ENCODE data around the gene ZNF664. TPM values are rescaled to one million over a fixed set of nuclear protein-coding genes. Genes with fewer than 3 reads are reported as not detected.

ZNF664 gene
- polyA plus RNA-seq, 1 donor from 2014 or later = 146 TPM

DNA sequence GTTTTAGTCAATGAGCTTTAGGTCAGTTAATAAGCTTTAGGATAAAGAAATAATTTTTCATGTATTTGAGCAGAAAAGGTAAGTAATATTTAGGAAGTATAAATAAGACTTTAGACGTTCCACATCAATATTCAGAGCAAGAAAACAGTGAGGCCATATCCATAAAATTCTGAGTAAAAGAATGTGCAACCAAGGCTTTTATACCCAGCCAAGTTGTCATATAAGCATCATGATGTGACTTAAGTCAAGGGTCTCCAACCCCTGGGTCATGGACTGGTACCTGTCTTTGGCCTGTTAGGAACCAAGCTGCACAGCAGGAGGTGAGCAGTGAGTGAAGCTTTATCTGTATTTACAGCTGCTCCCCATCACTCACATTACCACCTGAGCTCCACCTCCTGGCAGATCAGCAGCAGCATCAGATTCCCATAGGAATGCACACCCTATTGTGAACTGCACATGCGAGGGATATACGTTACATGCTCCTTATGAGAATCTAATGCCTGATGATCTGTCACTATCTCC, 74.1 kb downstream of the ZNF664 start:
- Histone ChIP-seq H3K36me3 (ENCODE audit: insufficient read depth, low read length) (no peaks in the 10 kb centered on the region), H3K4me3 (ENCODE audit: low read length) (no peak overlapping the region), H4K20me1 (ENCODE audit: insufficient read depth) (no peaks in the 10 kb centered on the region), H3K79me2 (replicated peaks; ENCODE audit: insufficient read depth, low read length) (no peaks in the 10 kb centered on the region), H3K27ac (ENCODE audit: low read length) (no peak overlapping the region), H3K9me3 (ENCODE audit: low read length) (no peaks in the 10 kb centered on the region), H3K27me3 (ENCODE audit: insufficient read depth, low read depth, low read length) (no peaks in the 10 kb centered on the region), H3K9me2 (ENCODE audit: insufficient read depth, low read length) (no peaks in the 10 kb centered on the region), H3F3A (ENCODE audit: insufficient read depth, low read length, poor library complexity, severe bottlenecking) (no peaks in the 10 kb centered on the region), H2AFZ (ENCODE audit: low read depth, low read length) (no peak overlapping the region), H3K4me2 (ENCODE audit: low read length) (no peak overlapping the region), H3K9ac (ENCODE audit: low read length) (no peak overlapping the region)
- TF ChIP-seq EP300 (conservative IDR thresholded peaks at IDR 0.05; ENCODE audit: poor library complexity, severe bottlenecking) (no peak), TAF1 (IDR thresholded peaks at IDR 0.05; ENCODE audit: low read depth) (no peak), POLR2AphosphoS5 (IDR thresholded peaks at IDR 0.05) (no peak), MXI1 (conservative IDR thresholded peaks at IDR 0.05; ENCODE audit: poor library complexity, severe bottlenecking) (no peak), EZH2 (IDR thresholded peaks at IDR 0.05; ENCODE audit: borderline replicate concordance, insufficient read depth, low read length, poor library complexity, severe bottlenecking) (no peak), SMC3 (conservative IDR thresholded peaks at IDR 0.05; ENCODE audit: poor library complexity) (no peak), RAD21 (conservative IDR thresholded peaks at IDR 0.05) (no peak)
- TF ChIP-seq, protein P1, sequence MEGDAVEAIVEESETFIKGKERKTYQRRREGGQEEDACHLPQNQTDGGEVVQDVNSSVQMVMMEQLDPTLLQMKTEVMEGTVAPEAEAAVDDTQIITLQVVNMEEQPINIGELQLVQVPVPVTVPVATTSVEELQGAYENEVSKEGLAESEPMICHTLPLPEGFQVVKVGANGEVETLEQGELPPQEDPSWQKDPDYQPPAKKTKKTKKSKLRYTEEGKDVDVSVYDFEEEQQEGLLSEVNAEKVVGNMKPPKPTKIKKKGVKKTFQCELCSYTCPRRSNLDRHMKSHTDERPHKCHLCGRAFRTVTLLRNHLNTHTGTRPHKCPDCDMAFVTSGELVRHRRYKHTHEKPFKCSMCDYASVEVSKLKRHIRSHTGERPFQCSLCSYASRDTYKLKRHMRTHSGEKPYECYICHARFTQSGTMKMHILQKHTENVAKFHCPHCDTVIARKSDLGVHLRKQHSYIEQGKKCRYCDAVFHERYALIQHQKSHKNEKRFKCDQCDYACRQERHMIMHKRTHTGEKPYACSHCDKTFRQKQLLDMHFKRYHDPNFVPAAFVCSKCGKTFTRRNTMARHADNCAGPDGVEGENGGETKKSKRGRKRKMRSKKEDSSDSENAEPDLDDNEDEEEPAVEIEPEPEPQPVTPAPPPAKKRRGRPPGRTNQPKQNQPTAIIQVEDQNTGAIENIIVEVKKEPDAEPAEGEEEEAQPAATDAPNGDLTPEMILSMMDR (IDR thresholded peaks at IDR 0.05; ENCODE audit: poor library complexity, severe bottlenecking) = no peak
- TF ChIP-seq, protein P2, sequence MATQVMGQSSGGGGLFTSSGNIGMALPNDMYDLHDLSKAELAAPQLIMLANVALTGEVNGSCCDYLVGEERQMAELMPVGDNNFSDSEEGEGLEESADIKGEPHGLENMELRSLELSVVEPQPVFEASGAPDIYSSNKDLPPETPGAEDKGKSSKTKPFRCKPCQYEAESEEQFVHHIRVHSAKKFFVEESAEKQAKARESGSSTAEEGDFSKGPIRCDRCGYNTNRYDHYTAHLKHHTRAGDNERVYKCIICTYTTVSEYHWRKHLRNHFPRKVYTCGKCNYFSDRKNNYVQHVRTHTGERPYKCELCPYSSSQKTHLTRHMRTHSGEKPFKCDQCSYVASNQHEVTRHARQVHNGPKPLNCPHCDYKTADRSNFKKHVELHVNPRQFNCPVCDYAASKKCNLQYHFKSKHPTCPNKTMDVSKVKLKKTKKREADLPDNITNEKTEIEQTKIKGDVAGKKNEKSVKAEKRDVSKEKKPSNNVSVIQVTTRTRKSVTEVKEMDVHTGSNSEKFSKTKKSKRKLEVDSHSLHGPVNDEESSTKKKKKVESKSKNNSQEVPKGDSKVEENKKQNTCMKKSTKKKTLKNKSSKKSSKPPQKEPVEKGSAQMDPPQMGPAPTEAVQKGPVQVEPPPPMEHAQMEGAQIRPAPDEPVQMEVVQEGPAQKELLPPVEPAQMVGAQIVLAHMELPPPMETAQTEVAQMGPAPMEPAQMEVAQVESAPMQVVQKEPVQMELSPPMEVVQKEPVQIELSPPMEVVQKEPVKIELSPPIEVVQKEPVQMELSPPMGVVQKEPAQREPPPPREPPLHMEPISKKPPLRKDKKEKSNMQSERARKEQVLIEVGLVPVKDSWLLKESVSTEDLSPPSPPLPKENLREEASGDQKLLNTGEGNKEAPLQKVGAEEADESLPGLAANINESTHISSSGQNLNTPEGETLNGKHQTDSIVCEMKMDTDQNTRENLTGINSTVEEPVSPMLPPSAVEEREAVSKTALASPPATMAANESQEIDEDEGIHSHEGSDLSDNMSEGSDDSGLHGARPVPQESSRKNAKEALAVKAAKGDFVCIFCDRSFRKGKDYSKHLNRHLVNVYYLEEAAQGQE (IDR thresholded peaks at IDR 0.05; ENCODE audit: borderline replicate concordance) = no peak

DNA sequence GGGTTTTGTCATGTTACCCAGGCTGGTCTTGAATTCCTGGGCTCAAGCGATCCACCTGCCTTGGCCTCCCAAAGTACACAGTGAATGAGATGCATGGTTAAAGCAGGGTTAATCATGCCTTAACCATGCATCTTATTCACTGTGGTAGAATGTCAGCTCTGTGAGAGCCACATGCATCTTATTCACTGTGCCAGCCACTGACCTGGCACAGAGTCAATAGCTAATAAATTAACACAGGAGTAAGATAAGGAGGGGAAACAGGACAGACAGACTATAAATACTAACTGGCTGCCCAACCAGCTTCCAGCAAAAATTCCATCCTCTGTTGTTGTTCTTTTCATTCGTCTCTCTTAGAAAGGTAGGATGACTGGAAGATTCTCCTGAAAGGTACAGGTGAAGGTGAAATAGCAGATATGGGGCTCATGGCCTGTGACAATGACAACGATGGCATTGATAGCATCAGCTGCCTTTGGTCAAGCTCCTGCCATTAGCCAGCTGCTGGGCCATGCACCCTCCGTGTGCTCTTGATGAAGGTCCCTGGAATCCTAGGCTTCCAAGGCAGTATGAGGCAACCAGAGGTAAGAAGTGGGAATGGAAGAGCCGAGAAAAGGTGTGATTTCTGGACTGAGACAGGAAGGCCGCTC, 76.6 kb downstream of the ZNF664 start:
- Histone ChIP-seq H3K4me2 (ENCODE audit: low read length) (no peak overlapping the region), H2AFZ (ENCODE audit: low read depth, low read length) (no peak overlapping the region), H4K20me1 (ENCODE audit: insufficient read depth) (no peaks in the 10 kb centered on the region), H3K36me3 (ENCODE audit: insufficient read depth, low read length) (no peaks in the 10 kb centered on the region), H3K4me3 (ENCODE audit: low read length) (no peak overlapping the region), H3K27me3 (ENCODE audit: insufficient read depth, low read depth, low read length) (no peaks in the 10 kb centered on the region), H3K9ac (ENCODE audit: low read length) (no peak overlapping the region), H3K79me2 (replicated peaks; ENCODE audit: insufficient read depth, low read length) (no peaks in the 10 kb centered on the region), H3K9me3 (ENCODE audit: low read length) (no peaks in the 10 kb centered on the region), H3F3A (ENCODE audit: insufficient read depth, low read length, poor library complexity, severe bottlenecking) (no peaks in the 10 kb centered on the region), H3K27ac (ENCODE audit: low read length) (no peak overlapping the region), H3K9me2 (ENCODE audit: insufficient read depth, low read length) (no peaks in the 10 kb centered on the region)
- TF ChIP-seq, protein P1 (IDR thresholded peaks at IDR 0.05; ENCODE audit: poor library complexity, severe bottlenecking) = no peak
- TF ChIP-seq TAF1 (IDR thresholded peaks at IDR 0.05; ENCODE audit: low read depth) (no peak), EZH2 (IDR thresholded peaks at IDR 0.05; ENCODE audit: borderline replicate concordance, insufficient read depth, low read length, poor library complexity, severe bottlenecking) (no peak), MXI1 (conservative IDR thresholded peaks at IDR 0.05; ENCODE audit: poor library complexity, severe bottlenecking) (no peak), RAD21 (conservative IDR thresholded peaks at IDR 0.05) (no peak), POLR2AphosphoS5 (IDR thresholded peaks at IDR 0.05) (no peak), SMC3 (conservative IDR thresholded peaks at IDR 0.05; ENCODE audit: poor library complexity) (no peak), EP300 (conservative IDR thresholded peaks at IDR 0.05; ENCODE audit: poor library complexity, severe bottlenecking) (no peak)
- TF ChIP-seq, protein P2 (IDR thresholded peaks at IDR 0.05; ENCODE audit: borderline replicate concordance) = no peak
